Thyroid gland (tissue), 4 donors: Measurements from ENCODE around the gene NAA80. TPM values are rescaled to one million over a fixed set of nuclear protein-coding genes. Genes with fewer than 3 reads are reported as not detected.
A peak's percentile ranks its signal among the peaks of the same experiment; 100 is the strongest.

ENCODE experiments used
- DNase-seq, 2 donors: peaks; one replicate each; pipeline ENCODE4 v3.0.0-alpha.2; 2019
- H3K27ac ChIP-seq, 3 donors: fragments of 200-600 bp; sonication (generic); 1 replicate in 2 of 3; 2 replicates in 1 of 3; pipeline ENCODE4 v1.5.1; 2016 to 2019; ENCODE audit warnings: mild to moderate bottlenecking in 1 of 3, moderate library complexity in 1 of 3
- H3K27me3 ChIP-seq: fragments of 200-600 bp; sonication (generic); one replicate; pipeline ENCODE4 v1.5.1; 2019
- H3K36me3 ChIP-seq, 2 donors: fragments of 200-600 bp; sonication (generic); one replicate each; pipeline ENCODE4 v1.5.1; 2016 to 2019
- H3K4me1 ChIP-seq, 2 donors: fragments of 200-600 bp; sonication (generic); one replicate each; pipeline ENCODE4 v1.5.1; 2017 to 2019
- H3K4me3 ChIP-seq, 3 donors: fragments of 200-600 bp; sonication (generic); replicated peaks in 1 of 3; 1 replicate in 2 of 3; 2 replicates in 1 of 3; pipeline ENCODE4 v1.5.1; 2016; ENCODE audit warnings: mild to moderate bottlenecking in 1 of 3
- H3K9me3 ChIP-seq: fragments of 200-600 bp; sonication (generic); one replicate; pipeline ENCODE4 v1.5.1; 2017
- CTCF ChIP-seq, 6 experiments: fragments of 200-600 bp in 3 of 6; fragments of 450-650 bp in 3 of 6; sonication (generic) in 3 of 6; IDR thresholded peaks; one replicate each; pipeline ENCODE4 v1.5.1; 2016 to 2019; ENCODE audit warnings: antibody characterized with exemption in 6 of 6, mild to moderate bottlenecking in 2 of 6, inconsistent platforms in 1 of 6, moderate library complexity in 1 of 6
- POLR2A ChIP-seq, 2 donors: fragments of 450-650 bp; IDR thresholded peaks; one replicate each; pipeline ENCODE4 v1.6.1; 2017; ENCODE audit warnings: antibody characterized with exemption in 2 of 2, mild to moderate bottlenecking in 2 of 2, moderate library complexity in 1 of 2
- WGBS, 2 donors: methylation state at CpG; one replicate each; pipeline ENCODE4 v1.1.5; 2017; 5-methylcytosine and 5-hydroxymethylcytosine counted together
- intact Hi-C: fragments of 100-400 bp; cut with DNase I; formaldehyde crosslinking; loops from one replicate; pipeline ENCODE4 v1.15.1; 2023
- total RNA-seq, 4 donors: library from RNA; depleted of rRNA; stranded (reverse); fragments of >200 nt; gene quantifications; one replicate each; pipeline ENCODE4 v1.2.3, GENCODE V29; 2016

Gene NAA80
- total RNA-seq, 4 donors from 2014 or later: 6.9 to 15.2 (median 10.8) TPM

DNA sequence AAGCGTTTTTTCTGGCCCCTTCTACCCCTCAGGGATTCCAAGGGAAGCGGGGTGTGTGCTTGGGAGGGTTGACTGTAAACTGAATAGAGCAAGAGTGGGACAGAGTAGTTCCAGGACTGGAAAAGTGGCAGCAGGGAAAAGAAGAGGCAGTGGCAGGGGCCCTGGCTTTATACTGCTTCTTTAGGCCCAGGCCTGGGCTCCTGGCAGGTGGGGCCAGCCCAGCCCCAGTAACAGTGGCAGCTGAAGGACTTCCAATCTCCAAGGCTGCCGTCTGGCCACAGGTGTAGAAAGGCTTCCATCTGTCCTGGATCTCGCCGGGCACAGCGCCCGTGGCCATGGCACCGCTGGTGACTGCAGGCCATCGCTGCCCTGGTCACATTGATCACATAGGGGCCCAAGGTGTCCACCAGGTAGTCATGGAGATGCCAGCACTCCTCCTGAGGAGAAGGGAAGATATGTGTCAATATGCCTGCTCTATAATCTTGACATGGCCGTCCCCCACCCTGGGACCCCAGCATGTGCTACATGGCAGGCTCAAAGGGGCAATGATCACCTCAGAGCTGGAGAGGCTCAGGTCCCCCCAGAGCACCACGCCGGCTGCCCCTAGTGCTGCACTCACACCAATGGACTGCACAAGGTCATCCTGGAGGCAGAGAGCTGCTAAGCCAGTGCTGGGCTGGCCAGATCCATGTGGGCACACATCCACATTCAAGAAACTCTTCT lies 6.0 kb downstream of the NAA80 start:
- no peak for TF ChIP-seq POLR2A (IDR thresholded peaks at IDR 0.05)
- TF ChIP-seq CTCF (IDR thresholded peaks at IDR 0.05): no peak
- 61 to 80% methylated on average over 5 to 12 of the region's 12 CpGs for WGBS, 2 donors
- H3K27me3 ChIP-seq: no peaks in the 10 kb centered on the region
- H3K36me3 ChIP-seq: peaks cover 16 to 20% of the 10 kb centered on the region in 2 donors
- peaks cover 17 to 24% of the 10 kb centered on the region in 2 donors for H3K4me1 ChIP-seq
- no peak for DNase-seq
- no peaks in the 10 kb centered on the region for H3K9me3 ChIP-seq
- no peak overlapping the region for H3K4me3 ChIP-seq
- H3K27ac ChIP-seq: peak overlapping the region; percentile 20 to 75 (median 58)
- intact Hi-C loops: loop anchor here (5.0 kb wide), 1 partner anchor 34 kb away; the partner anchor contains the start of gene TUSC2

DNA sequence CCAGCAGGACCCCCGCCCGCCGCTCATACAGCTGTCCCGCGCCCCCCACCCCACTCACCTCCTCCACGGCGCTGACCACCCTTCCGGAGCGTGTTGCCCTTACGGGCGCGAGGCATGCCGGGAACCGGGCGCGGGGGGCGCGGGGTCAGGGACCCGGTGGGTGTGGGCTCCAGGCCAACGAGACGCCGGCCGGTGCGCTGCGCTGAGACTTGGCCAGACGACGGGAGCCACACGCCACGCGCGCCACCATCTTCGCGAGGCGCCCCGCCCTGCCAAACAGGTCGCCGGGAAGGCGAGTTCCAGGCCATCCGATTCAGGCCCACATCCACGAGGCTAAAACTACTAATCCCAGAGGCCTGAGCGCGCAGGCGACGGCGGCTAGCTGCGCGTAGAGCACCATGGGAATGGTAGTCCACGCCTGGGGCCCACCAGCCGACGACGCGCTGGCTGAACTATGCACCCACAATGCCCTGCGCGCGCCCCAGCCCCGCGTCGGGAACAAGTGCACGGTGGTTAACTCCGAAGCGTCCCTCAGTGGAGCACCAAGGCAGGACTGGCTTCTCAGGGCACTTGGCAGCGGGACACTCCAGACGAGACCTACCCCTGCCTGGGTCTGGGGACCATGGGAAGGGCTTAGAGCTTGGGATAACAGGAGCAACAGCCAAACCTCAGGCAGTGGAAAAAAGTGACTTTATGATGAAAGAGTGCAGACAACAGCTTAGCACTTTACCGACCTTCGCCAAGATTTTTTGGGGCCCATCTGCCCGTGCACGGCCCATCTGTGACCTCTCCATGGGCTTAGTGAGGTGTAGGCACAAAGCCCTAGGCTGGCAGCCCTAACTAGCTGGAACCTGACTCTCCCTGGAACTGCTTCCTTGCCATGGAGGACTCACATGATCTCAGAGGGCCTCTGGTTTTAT lies 6.8 kb downstream of the NAA80 start, which contains the start of gene IFRD2:
Gene IFRD2 (minus strand): TSS at position 271 of the 920 bp plus-strand sequence. CDS start 155 bp downstream, at position 116.
- peak; percentile 98 for DNase-seq
- no peaks in the 10 kb centered on the region for H3K9me3 ChIP-seq
- H3K36me3 ChIP-seq: peaks cover 24 to 26% of the 10 kb centered on the region in 2 donors
- peaks cover 15 to 18% of the 10 kb centered on the region in 2 donors for H3K4me1 ChIP-seq
- no peaks in the 10 kb centered on the region for H3K27me3 ChIP-seq
- 5 to 6% methylated on average over 7 to 8 of the region's 67 CpGs for WGBS, 2 donors
- intact Hi-C loops: loop anchor here (5.0 kb wide), 1 partner anchor 35 kb away; the partner anchor contains the start of gene TUSC2
- peak in 1 of 2 donors; percentile 62 for TF ChIP-seq POLR2A (IDR thresholded peaks at IDR 0.05)
- TF ChIP-seq CTCF (IDR thresholded peaks at IDR 0.05): no peak
- H3K4me3 ChIP-seq: peak within 1 kb of the TSS; percentile 45 to 92 (median 78)
- peak within 1 kb of the TSS; percentile 20 to 75 (median 68) for H3K27ac ChIP-seq

- Histone ChIP-seq H3K9me3 (no peaks in the 10 kb centered on the region), H3K4me1 (peaks cover 15 to 18% of the 10 kb centered on the region in 2 donors), H3K27me3 (no peaks in the 10 kb centered on the region), H3K27ac (no peak overlapping the region), H3K4me3 (no peak overlapping the region), H3K36me3 (peaks cover 26 to 28% of the 10 kb centered on the region in 2 donors)
- intact Hi-C loops: loop anchor here (5.0 kb wide), 1 partner anchor 37 kb away; the partner anchor contains the start of gene TUSC2
- TF ChIP-seq POLR2A (IDR thresholded peaks at IDR 0.05): no peak
- TF ChIP-seq CTCF (IDR thresholded peaks at IDR 0.05): no peak
- WGBS, 2 donors: 91 to 93% methylated on average over 13 to 16 of the region's 16 CpGs
- DNase-seq: no peak
These were observed 9.0 kb downstream of the NAA80 start for GRCh38 chr3:50290161-50290641.

GRCh38 chr3:50289130-50289529 lies 10.1 kb downstream of the NAA80 start:
- no peak overlapping the region for H3K27ac ChIP-seq
- no peak overlapping the region for H3K4me3 ChIP-seq
- H3K9me3 ChIP-seq: no peaks in the 10 kb centered on the region
- H3K27me3 ChIP-seq: no peaks in the 10 kb centered on the region
- no peak for DNase-seq
- 100% methylated on average over 2 of the region's 6 CpGs; no CpG with 5 or more reads in 1 of the 2 donors for WGBS, 2 donors
- no peak for TF ChIP-seq CTCF (IDR thresholded peaks at IDR 0.05)
- TF ChIP-seq POLR2A (IDR thresholded peaks at IDR 0.05): no peak
- H3K4me1 ChIP-seq: peaks cover 15 to 18% of the 10 kb centered on the region in 2 donors
- peaks cover 26 to 28% of the 10 kb centered on the region in 2 donors for H3K36me3 ChIP-seq
- intact Hi-C loops: no loop called here
